IMR-90 (cell line): ENCODE results near the gene PITRM1. TPM values are rescaled to one million over a fixed set of nuclear protein-coding genes. Genes with fewer than 3 reads are reported as not detected.

ENCODE experiments used
- polyA plus RNA-seq, 3 experiments: library from polyadenylated mRNA; depleted of rRNA; stranded (reverse); fragments of >200 nt; gene quantifications; 2 replicates each; pipeline ENCODE4 v1.2.3, GENCODE V29; 2012; ENCODE audit warnings: low replicate concordance in 1 of 3
- total RNA-seq: library from RNA; depleted of rRNA; stranded (reverse); fragments of >200 nt; gene quantifications from 2 replicates; pipeline ENCODE4 v1.2.3, GENCODE V29; 2012; rRNA removed

Gene PITRM1
- total and polyA plus RNA-seq, 2 of the 4 experiments (the other 2 are of a cell fraction), result 97.1 to 124 TPM

Other genes starting within 250 kb of the PITRM1 start
- 281 and 294 TPM in 2 replicates for gene PFKP, start 105.2 kb downstream of the PITRM1 start, total RNA-seq
- gene PFKP, start 105.2 kb downstream of the PITRM1 start, polyA plus RNA-seq (2012; rRNA removed), result 223 and 249 TPM in 2 replicates